PC-3 (cell line): Measurements from ENCODE around the gene FGFBP3.

ENCODE experiments used
- CTCF ChIP-seq: fragments of 300-600 bp; sonication (generic); conservative IDR thresholded peaks from 2 replicates; pipeline ENCODE4 v1.5.1; 2017; ENCODE audit warnings: antibody characterized with exemption, low read depth, mild to moderate bottlenecking, low read length
- EZH2 ChIP-seq: fragments of 300-600 bp; sonication (generic); IDR thresholded peaks from one replicate; pipeline ENCODE4 v1.6.1; 2017; ENCODE audit warnings: antibody characterized with exemption, mild to moderate bottlenecking, low read length; ENCODE audit not compliant: unreplicated experiment
- EZH2phosphoT487 ChIP-seq: fragments of 300-600 bp; sonication (generic); IDR thresholded peaks from 2 replicates; pipeline ENCODE4 v1.6.1; 2018; ENCODE audit warnings: mild to moderate bottlenecking, antibody characterized with exemption, low read length, borderline replicate concordance

- TF ChIP-seq CTCF (no peak), EZH2 (no peak), EZH2phosphoT487 (no peak)
Observed at GRCh38 chr10:91864099-91864498, 45.2 kb downstream of the FGFBP3 start.
